ENCODE data around the gene ANTXR1.

ANTXR1 gene

GRCh38 chr2:69124343-69124742, 111.4 kb downstream of the ANTXR1 start:
- H3K4me3 ChIP-seq (ENCODE audit: control insufficient read depth, low read depth, low read length): no peak overlapping the region
- TF ChIP-seq CTCF (conservative IDR thresholded peaks at IDR 0.05; ENCODE audit: control insufficient read depth, insufficient read depth, low read depth, low read length): no peak
- DNase-seq (ENCODE audit: low read depth): no peak

GRCh38 chr2:69125816-69126215, 112.8 kb downstream of the ANTXR1 start:
- DNase-seq (ENCODE audit: low read depth): no peak
- TF ChIP-seq CTCF (conservative IDR thresholded peaks at IDR 0.05; ENCODE audit: control insufficient read depth, insufficient read depth, low read depth, low read length): no peak
- no peak overlapping the region for H3K4me3 ChIP-seq (ENCODE audit: control insufficient read depth, low read depth, low read length)

- H3K4me3 ChIP-seq (ENCODE audit: control insufficient read depth, low read depth, low read length): no peak overlapping the region
- no peak for DNase-seq (ENCODE audit: low read depth)
- TF ChIP-seq CTCF (conservative IDR thresholded peaks at IDR 0.05; ENCODE audit: control insufficient read depth, insufficient read depth, low read depth, low read length): no peak
These were observed 113.4 kb downstream of the ANTXR1 start for GRCh38 chr2:69126341-69126740.

GRCh38 chr2:69131452-69131851, 118.5 kb downstream of the ANTXR1 start:
- H3K4me3 ChIP-seq (ENCODE audit: control insufficient read depth, low read depth, low read length): no peak overlapping the region
- no peak for TF ChIP-seq CTCF (conservative IDR thresholded peaks at IDR 0.05; ENCODE audit: control insufficient read depth, insufficient read depth, low read depth, low read length)
- no peak for DNase-seq (ENCODE audit: low read depth)

GRCh38 chr2:69131983-69132675, 119.2 kb downstream of the ANTXR1 start:
- DNase-seq (ENCODE audit: low read depth): no peak
- H3K4me3 ChIP-seq (ENCODE audit: control insufficient read depth, low read depth, low read length): no peak overlapping the region
- no peak for TF ChIP-seq CTCF (conservative IDR thresholded peaks at IDR 0.05; ENCODE audit: control insufficient read depth, insufficient read depth, low read depth, low read length)

GRCh38 chr2:69132960-69133590, 120.1 kb downstream of the ANTXR1 start:
- no peak overlapping the region for H3K4me3 ChIP-seq (ENCODE audit: control insufficient read depth, low read depth, low read length)
- TF ChIP-seq CTCF (conservative IDR thresholded peaks at IDR 0.05; ENCODE audit: control insufficient read depth, insufficient read depth, low read depth, low read length): no peak
- DNase-seq (ENCODE audit: low read depth): no peak

Measured in fibroblast of mammary gland (primary cell).